Neural cell (in vitro differentiated cells): ENCODE measurements around the gene ALAS1. TPM values are rescaled to one million over a fixed set of nuclear protein-coding genes. Genes with fewer than 3 reads are reported as not detected.

Source experiments
- H2AFZ ChIP-seq: fragments of 200-600, 300-800 bp; sonication (generic), shearing (Covaris generic); 2 replicates; pipeline ENCODE4 v1.6.0; 2014; ENCODE audit warnings: low read depth, mild to moderate bottlenecking, antibody characterized with exemption, low read length, moderate library complexity
- H3F3A ChIP-seq: fragments of 200-600 bp; shearing (Covaris generic); 2 replicates; pipeline ENCODE4 v1.6.1; 2016; ENCODE audit warnings: mild to moderate bottlenecking, moderate library complexity, mixed read lengths, antibody characterized with exemption, low read length; ENCODE audit not compliant: insufficient read depth, poor library complexity, severe bottlenecking
- H3K27ac ChIP-seq: fragments of 200-600, 300-800 bp; sonication (generic), shearing (Covaris generic); 2 replicates; pipeline ENCODE4 v1.5.1; 2014; ENCODE audit warnings: mild to moderate bottlenecking, low read length, moderate library complexity
- H3K27me3 ChIP-seq: fragments of 300-800, 200-600 bp; sonication (generic), shearing (Covaris generic); 2 replicates; pipeline ENCODE4 v1.6.0; 2014; ENCODE audit warnings: mild to moderate bottlenecking, low read depth, low read length, moderate library complexity; ENCODE audit not compliant: insufficient read depth
- H3K36me3 ChIP-seq: fragments of 300-800, 200-600 bp; sonication (generic), shearing (Covaris generic); 2 replicates; pipeline ENCODE4 v1.5.1; 2014; ENCODE audit warnings: mild to moderate bottlenecking, antibody characterized with exemption, low read length, moderate library complexity; ENCODE audit not compliant: insufficient read depth
- H3K4me2 ChIP-seq: fragments of 300-800, 200-600 bp; sonication (generic), shearing (Covaris generic); 2 replicates; pipeline ENCODE4 v1.6.0; 2014; ENCODE audit warnings: mild to moderate bottlenecking, low read length
- H3K4me3 ChIP-seq: fragments of 300-800, 200-600 bp; sonication (generic), shearing (Covaris generic); 2 replicates; pipeline ENCODE4 v1.5.1; 2014; ENCODE audit warnings: mild to moderate bottlenecking, low read length, moderate library complexity
- H3K79me2 ChIP-seq: fragments of 200-600 bp; shearing (Covaris generic); replicated peaks from 2 replicates; pipeline ENCODE4 v1.6.0; 2014; ENCODE audit warnings: mild to moderate bottlenecking, low read length, moderate library complexity; ENCODE audit not compliant: insufficient read depth
- H3K9ac ChIP-seq: fragments of 300-800, 200-600 bp; sonication (generic), shearing (Covaris generic); 2 replicates; pipeline ENCODE4 v1.6.1; 2016; ENCODE audit warnings: mild to moderate bottlenecking, low read length, mixed read lengths
- H3K9me2 ChIP-seq: fragments of 200-600 bp; shearing (Covaris generic); 2 replicates; pipeline ENCODE4 v1.6.1; 2016; ENCODE audit warnings: mild to moderate bottlenecking, low read length, mixed read lengths; ENCODE audit not compliant: insufficient read depth
- H3K9me3 ChIP-seq: fragments of 200-600, 300-800 bp; sonication (generic), shearing (Covaris generic); 2 replicates; pipeline ENCODE4 v1.6.1; 2016; ENCODE audit warnings: mild to moderate bottlenecking, mixed run types, low read length, moderate library complexity, mixed read lengths
- H4K20me1 ChIP-seq: fragments of 200-600 bp; shearing (Covaris generic); 2 replicates; pipeline ENCODE4 v1.6.1; 2016; ENCODE audit warnings: mild to moderate bottlenecking, mixed run types; ENCODE audit not compliant: insufficient read depth
- EP300 ChIP-seq: fragments of 450-650 bp; conservative IDR thresholded peaks from 2 replicates; pipeline ENCODE4 v1.6.1; 2014; ENCODE audit warnings: antibody characterized with exemption, mild to moderate bottlenecking, moderate library complexity; ENCODE audit not compliant: poor library complexity, severe bottlenecking
- EZH2 ChIP-seq: fragments of 200-600, 300-800 bp; shearing (Covaris generic), sonication (generic); IDR thresholded peaks from 2 replicates; pipeline ENCODE4 v1.6.1; 2014; ENCODE audit warnings: antibody characterized with exemption, low read length, borderline replicate concordance, mild to moderate bottlenecking; ENCODE audit not compliant: insufficient read depth, poor library complexity, severe bottlenecking
- MXI1 ChIP-seq: fragments of 450-650 bp; conservative IDR thresholded peaks from 2 replicates; pipeline ENCODE4 v1.6.1; 2014; ENCODE audit warnings: antibody characterized with exemption, mild to moderate bottlenecking; ENCODE audit not compliant: poor library complexity, severe bottlenecking
- POLR2AphosphoS5 ChIP-seq: IDR thresholded peaks from 2 replicates; pipeline ENCODE4 v1.6.1; 2012
- RAD21 ChIP-seq: fragments of 450-650 bp; conservative IDR thresholded peaks from 2 replicates; pipeline ENCODE4 v1.6.1; 2014; ENCODE audit warnings: antibody characterized with exemption, mild to moderate bottlenecking, moderate library complexity
- SMC3 ChIP-seq: fragments of 450-650 bp; conservative IDR thresholded peaks from 2 replicates; pipeline ENCODE4 v1.6.1; 2014; ENCODE audit warnings: antibody characterized with exemption, mild to moderate bottlenecking, moderate library complexity; ENCODE audit not compliant: poor library complexity
- TAF1 ChIP-seq: IDR thresholded peaks from 2 replicates; pipeline ENCODE4 v1.6.1; 2012; ENCODE audit warnings: low read depth
- polyA plus RNA-seq: library from polyadenylated mRNA; depleted of rRNA; stranded (reverse); fragments of >200 nt; gene quantifications from 2 replicates; pipeline ENCODE4 v1.2.3, GENCODE V29; 2014
- TF ChIP-seq, protein P1 (sequence below): IDR thresholded peaks from 2 replicates; pipeline ENCODE4 v1.6.1; 2012; ENCODE audit warnings: borderline replicate concordance
- TF ChIP-seq, protein P2 (sequence below): fragments of 450-650 bp; IDR thresholded peaks from 2 replicates; pipeline ENCODE4 v1.5.1; 2014; ENCODE audit warnings: antibody characterized with exemption, mild to moderate bottlenecking, moderate library complexity; ENCODE audit not compliant: poor library complexity, severe bottlenecking

Gene ALAS1
- polyA plus RNA-seq, 1 donor from 2014 or later = 66.0 TPM

DNA sequence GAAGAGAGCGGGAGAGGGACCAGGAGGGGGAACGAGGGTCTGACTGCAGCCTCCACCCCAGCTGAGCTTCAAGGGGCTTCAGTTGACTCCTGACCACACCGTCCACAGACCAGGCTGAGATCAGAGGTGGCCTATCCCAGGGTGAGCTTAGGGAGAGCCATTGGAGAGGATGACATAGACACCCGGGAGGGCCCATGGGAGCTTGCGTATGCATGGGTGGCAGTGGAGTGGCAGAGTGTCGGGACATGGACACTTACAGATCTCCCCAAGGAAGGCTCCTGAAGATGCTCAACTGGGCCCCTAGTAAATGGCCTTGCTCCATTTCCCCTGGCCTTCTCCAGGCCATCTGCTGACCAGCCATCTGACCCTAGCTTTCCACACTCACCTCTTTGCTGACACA lies 12.6 kb upstream of the ALAS1 start:
- H3K27me3 ChIP-seq = no peaks in the 10 kb centered on the region
- H3K9ac ChIP-seq = no peak overlapping the region
- H3K27ac ChIP-seq = no peak overlapping the region
- H4K20me1 ChIP-seq = no peaks in the 10 kb centered on the region
- H3K4me2 ChIP-seq = no peak overlapping the region
- no peaks in the 10 kb centered on the region for H3K9me2 ChIP-seq
- H3K79me2 ChIP-seq = no peaks in the 10 kb centered on the region
- no peak overlapping the region for H2AFZ ChIP-seq
- H3F3A ChIP-seq = no peaks in the 10 kb centered on the region
- TF ChIP-seq, protein P1, sequence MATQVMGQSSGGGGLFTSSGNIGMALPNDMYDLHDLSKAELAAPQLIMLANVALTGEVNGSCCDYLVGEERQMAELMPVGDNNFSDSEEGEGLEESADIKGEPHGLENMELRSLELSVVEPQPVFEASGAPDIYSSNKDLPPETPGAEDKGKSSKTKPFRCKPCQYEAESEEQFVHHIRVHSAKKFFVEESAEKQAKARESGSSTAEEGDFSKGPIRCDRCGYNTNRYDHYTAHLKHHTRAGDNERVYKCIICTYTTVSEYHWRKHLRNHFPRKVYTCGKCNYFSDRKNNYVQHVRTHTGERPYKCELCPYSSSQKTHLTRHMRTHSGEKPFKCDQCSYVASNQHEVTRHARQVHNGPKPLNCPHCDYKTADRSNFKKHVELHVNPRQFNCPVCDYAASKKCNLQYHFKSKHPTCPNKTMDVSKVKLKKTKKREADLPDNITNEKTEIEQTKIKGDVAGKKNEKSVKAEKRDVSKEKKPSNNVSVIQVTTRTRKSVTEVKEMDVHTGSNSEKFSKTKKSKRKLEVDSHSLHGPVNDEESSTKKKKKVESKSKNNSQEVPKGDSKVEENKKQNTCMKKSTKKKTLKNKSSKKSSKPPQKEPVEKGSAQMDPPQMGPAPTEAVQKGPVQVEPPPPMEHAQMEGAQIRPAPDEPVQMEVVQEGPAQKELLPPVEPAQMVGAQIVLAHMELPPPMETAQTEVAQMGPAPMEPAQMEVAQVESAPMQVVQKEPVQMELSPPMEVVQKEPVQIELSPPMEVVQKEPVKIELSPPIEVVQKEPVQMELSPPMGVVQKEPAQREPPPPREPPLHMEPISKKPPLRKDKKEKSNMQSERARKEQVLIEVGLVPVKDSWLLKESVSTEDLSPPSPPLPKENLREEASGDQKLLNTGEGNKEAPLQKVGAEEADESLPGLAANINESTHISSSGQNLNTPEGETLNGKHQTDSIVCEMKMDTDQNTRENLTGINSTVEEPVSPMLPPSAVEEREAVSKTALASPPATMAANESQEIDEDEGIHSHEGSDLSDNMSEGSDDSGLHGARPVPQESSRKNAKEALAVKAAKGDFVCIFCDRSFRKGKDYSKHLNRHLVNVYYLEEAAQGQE = no peak
- no peak for TF ChIP-seq MXI1
- no peak for TF ChIP-seq TAF1
- TF ChIP-seq RAD21 = no peak
- no peak for TF ChIP-seq EZH2
- TF ChIP-seq SMC3 = no peak
- TF ChIP-seq, protein P2, sequence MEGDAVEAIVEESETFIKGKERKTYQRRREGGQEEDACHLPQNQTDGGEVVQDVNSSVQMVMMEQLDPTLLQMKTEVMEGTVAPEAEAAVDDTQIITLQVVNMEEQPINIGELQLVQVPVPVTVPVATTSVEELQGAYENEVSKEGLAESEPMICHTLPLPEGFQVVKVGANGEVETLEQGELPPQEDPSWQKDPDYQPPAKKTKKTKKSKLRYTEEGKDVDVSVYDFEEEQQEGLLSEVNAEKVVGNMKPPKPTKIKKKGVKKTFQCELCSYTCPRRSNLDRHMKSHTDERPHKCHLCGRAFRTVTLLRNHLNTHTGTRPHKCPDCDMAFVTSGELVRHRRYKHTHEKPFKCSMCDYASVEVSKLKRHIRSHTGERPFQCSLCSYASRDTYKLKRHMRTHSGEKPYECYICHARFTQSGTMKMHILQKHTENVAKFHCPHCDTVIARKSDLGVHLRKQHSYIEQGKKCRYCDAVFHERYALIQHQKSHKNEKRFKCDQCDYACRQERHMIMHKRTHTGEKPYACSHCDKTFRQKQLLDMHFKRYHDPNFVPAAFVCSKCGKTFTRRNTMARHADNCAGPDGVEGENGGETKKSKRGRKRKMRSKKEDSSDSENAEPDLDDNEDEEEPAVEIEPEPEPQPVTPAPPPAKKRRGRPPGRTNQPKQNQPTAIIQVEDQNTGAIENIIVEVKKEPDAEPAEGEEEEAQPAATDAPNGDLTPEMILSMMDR = no peak
- no peak for TF ChIP-seq POLR2AphosphoS5
- TF ChIP-seq EP300 = no peak
- H3K4me3 ChIP-seq = no peak overlapping the region
- no peaks in the 10 kb centered on the region for H3K9me3 ChIP-seq
- no peaks in the 10 kb centered on the region for H3K36me3 ChIP-seq

DNA sequence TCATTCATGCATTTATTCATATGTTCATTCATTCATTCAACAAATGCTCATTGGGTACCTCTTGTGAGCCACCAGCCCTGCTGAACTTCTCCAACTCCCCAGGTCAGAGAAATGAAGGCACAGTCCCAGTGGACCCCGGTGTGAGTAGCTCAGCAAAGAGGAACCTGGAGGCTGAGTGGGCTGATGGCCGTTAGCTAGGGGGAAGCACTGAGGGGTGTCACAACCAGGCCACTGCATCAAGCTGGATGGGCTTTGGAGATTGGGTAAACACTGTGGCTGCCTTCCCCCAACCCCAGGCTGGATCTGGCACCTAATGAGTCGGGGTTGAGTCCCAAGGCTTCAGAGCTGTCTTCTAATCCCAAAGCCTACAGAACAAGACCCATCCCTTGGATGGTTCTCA lies 12.1 kb upstream of the ALAS1 start:
- H2AFZ ChIP-seq = no peak overlapping the region
- no peaks in the 10 kb centered on the region for H4K20me1 ChIP-seq
- H3K36me3 ChIP-seq = no peaks in the 10 kb centered on the region
- no peaks in the 10 kb centered on the region for H3F3A ChIP-seq
- H3K4me2 ChIP-seq = no peak overlapping the region
- TF ChIP-seq POLR2AphosphoS5 (no peak), MXI1 (no peak), TAF1 (no peak), RAD21 (no peak), EZH2 (no peak), SMC3 (no peak), EP300 (no peak)
- TF ChIP-seq, protein P2 = no peak
- TF ChIP-seq, protein P1 = no peak
- no peaks in the 10 kb centered on the region for H3K9me2 ChIP-seq
- no peaks in the 10 kb centered on the region for H3K9me3 ChIP-seq
- no peak overlapping the region for H3K27ac ChIP-seq
- H3K9ac ChIP-seq = no peak overlapping the region
- H3K4me3 ChIP-seq = no peak overlapping the region
- H3K27me3 ChIP-seq = no peaks in the 10 kb centered on the region
- no peaks in the 10 kb centered on the region for H3K79me2 ChIP-seq
